OCI-LY3 (cell line): ENCODE data around the gene CDC45.

ENCODE experiments used
- H2AFZ ChIP-seq: fragments of 200-600, 300-600 bp; shearing (Covaris generic); 2 replicates; pipeline ENCODE4 v1.6.0; 2014; ENCODE audit warnings: antibody characterized with exemption, low read depth, low read length
- H3K27ac ChIP-seq: fragments of 200-600, 300-600 bp; sonication (generic); 2 replicates; pipeline ENCODE4 v1.5.1; 2014; ENCODE audit warnings: mild to moderate bottlenecking, low read length, moderate library complexity, mixed read lengths
- H3K27me3 ChIP-seq: fragments of 200-600, 300-600 bp; sonication (generic); 2 replicates; pipeline ENCODE4 v1.6.1; 2014; ENCODE audit warnings: low read depth, low read length, mixed read lengths
- H3K36me3 ChIP-seq: fragments of 200-600, 300-600 bp; sonication (generic); replicated peaks from 2 replicates; pipeline ENCODE3; 2014; ENCODE audit warnings: low read depth, low read length, mixed read lengths
- H3K4me1 ChIP-seq: fragments of 300-600, 200-600 bp; sonication (generic); 2 replicates; pipeline ENCODE4 v1.6.1; 2014; ENCODE audit warnings: low read length, mixed read lengths
- H3K4me2 ChIP-seq: fragments of 200-600, 300-600 bp; sonication (generic); 2 replicates; pipeline ENCODE4 v1.6.1; 2014; ENCODE audit warnings: low read length, mixed read lengths
- H3K4me3 ChIP-seq: fragments of 300-600, 200-600 bp; sonication (generic); 2 replicates; pipeline ENCODE4 v1.5.1; 2014; ENCODE audit warnings: antibody characterized with exemption, mild to moderate bottlenecking, low read length, moderate library complexity
- H3K79me2 ChIP-seq: fragments of 300-600, 200-600 bp; shearing (Covaris generic); 2 replicates; pipeline ENCODE4 v1.6.1; 2014; ENCODE audit warnings: mild to moderate bottlenecking, low read length, mixed read lengths
- H3K9ac ChIP-seq: fragments of 300-600, 200-600 bp; shearing (Covaris generic); 2 replicates; pipeline ENCODE4 v1.6.0; 2014; ENCODE audit warnings: mild to moderate bottlenecking, low read length, moderate library complexity
- H3K9me3 ChIP-seq: fragments of 200-600, 300-600 bp; shearing (Covaris generic); 2 replicates; pipeline ENCODE4 v1.6.1; 2014; ENCODE audit warnings: low read length, mixed read lengths; ENCODE audit not compliant: insufficient read depth
- H4K20me1 ChIP-seq: fragments of 200-600, 300-600 bp; sonication (generic); 2 replicates; pipeline ENCODE4 v1.6.1; 2016; ENCODE audit warnings: low read length, mixed read lengths; ENCODE audit not compliant: insufficient read depth
- EZH2phosphoT487 ChIP-seq: fragments of 200-600 bp; shearing (Covaris generic); IDR thresholded peaks from 2 replicates; pipeline ENCODE4 v1.6.1; 2018; ENCODE audit warnings: antibody characterized with exemption, mixed run types, low read depth
- TF ChIP-seq, protein P1 (sequence below): fragments of 200-600, 300-600 bp; sonication (generic); IDR thresholded peaks from 2 replicates; pipeline ENCODE4 v1.5.1; 2014; ENCODE audit warnings: antibody characterized with exemption, low read length, low read depth

The CDC45 gene

DNA sequence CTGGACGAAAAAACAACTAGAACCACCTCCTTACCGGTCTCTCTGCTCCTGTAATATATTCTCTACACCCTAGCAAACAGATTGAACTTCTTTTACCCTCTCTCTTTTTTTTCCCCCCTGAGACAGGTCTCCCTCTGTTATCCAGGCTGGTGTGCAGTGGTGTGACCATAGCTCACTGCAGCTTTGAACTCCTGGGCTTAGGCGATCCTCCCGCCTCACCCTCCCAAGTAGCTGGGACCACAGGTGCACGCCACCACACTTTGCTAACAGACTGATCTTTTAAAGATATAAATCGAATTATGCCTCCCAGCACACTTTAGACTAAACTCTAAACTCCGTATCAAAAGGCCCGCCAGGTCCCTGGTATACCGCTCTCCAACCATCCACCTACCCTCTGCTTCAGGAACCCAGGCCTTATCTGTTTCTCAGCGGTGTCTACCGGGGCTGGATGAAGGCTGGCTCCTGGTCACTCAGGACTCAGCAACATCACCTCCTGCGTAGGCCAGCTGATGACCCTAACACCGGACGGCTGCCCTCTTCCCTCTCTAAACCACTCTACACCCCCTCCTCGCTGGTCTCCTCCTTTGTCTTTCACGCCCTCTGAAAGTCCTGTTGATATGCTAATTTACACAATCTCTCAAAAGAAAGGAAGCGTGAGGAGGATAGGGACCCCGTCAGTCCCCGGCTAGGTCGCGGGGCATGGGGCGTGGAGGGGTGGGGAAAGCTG is 33.0 kb upstream of the CDC45 start:
- TF ChIP-seq, protein P1, sequence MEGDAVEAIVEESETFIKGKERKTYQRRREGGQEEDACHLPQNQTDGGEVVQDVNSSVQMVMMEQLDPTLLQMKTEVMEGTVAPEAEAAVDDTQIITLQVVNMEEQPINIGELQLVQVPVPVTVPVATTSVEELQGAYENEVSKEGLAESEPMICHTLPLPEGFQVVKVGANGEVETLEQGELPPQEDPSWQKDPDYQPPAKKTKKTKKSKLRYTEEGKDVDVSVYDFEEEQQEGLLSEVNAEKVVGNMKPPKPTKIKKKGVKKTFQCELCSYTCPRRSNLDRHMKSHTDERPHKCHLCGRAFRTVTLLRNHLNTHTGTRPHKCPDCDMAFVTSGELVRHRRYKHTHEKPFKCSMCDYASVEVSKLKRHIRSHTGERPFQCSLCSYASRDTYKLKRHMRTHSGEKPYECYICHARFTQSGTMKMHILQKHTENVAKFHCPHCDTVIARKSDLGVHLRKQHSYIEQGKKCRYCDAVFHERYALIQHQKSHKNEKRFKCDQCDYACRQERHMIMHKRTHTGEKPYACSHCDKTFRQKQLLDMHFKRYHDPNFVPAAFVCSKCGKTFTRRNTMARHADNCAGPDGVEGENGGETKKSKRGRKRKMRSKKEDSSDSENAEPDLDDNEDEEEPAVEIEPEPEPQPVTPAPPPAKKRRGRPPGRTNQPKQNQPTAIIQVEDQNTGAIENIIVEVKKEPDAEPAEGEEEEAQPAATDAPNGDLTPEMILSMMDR = no peak
- TF ChIP-seq EZH2phosphoT487 = no peak
- H3K4me2 ChIP-seq = peak overlapping the region; percentile 84
- no peaks in the 10 kb centered on the region for H3K9me3 ChIP-seq
- peaks cover 46% of the 10 kb centered on the region for H3K36me3 ChIP-seq
- no peaks in the 10 kb centered on the region for H3K27me3 ChIP-seq
- H3K9ac ChIP-seq = peak overlapping the region; percentile 89
- H3K4me1 ChIP-seq = peaks cover 22% of the 10 kb centered on the region
- 0 out of 2 replicates have a peak overlapping the region, but pooled peaks have one; percentile 56 for H2AFZ ChIP-seq
- peaks cover 21% of the 10 kb centered on the region; the same call in 1 of the 2 replicates for H4K20me1 ChIP-seq
- H3K27ac ChIP-seq = peak overlapping the region; percentile 47
- H3K4me3 ChIP-seq = peak overlapping the region; percentile 89
- H3K79me2 ChIP-seq = peaks cover 67% of the 10 kb centered on the region

DNA sequence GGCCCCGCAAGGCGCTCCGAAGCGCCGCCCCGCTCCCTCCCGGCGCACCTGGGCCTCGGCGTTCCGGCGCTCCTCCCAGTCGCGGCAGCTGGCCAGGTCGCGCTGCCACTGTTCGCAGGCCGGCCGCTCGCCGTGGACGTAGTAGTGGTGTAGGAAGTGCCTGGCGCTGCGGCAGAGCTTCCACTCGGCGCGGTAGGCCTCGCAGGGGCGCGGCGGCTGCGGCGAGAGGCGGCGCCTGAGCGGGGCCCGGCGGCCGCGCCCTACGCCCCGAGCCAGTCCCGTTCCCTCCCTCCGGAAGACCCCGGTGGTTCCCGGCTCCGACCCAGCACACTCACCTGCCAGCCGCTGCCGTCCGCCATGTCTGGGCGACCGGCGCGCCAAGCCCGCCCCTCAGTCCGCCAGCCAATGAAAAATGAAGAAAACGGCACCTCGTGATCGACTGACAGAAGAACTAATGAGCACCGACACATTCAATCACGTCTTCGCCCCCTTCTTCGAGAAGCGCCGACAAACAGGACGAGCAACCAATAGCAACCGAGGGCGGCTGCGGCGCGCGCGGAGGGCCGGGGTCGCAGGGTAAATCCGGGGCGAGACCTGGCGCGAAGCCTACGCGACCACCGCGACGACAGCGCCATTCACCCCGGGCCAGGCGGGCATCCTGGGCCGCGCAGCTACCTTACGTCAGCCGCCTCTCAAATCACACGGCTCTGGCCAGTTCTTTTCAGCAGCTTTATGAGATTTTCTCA is 32.2 kb upstream of the CDC45 start, which contains the start of gene C22orf39:
Gene C22orf39 (minus strand): TSS at position 382 of the 746 bp plus-strand sequence. CDS start 23 bp downstream, at position 359.
- Histone ChIP-seq H3K4me2 (peak within 1 kb of the TSS; percentile 94), H3K9me3 (no peaks in the 10 kb centered on the region), H3K27me3 (no peaks in the 10 kb centered on the region), H2AFZ (peak within 1 kb of the TSS; percentile 92), H3K27ac (peak within 1 kb of the TSS; percentile 63), H3K4me3 (peak within 1 kb of the TSS; percentile 89), H4K20me1 (peaks cover 14% of the 10 kb centered on the region; the same call in 1 of the 2 replicates), H3K79me2 (peaks cover 60% of the 10 kb centered on the region), H3K4me1 (peaks cover 22% of the 10 kb centered on the region), H3K36me3 (peaks cover 43% of the 10 kb centered on the region), H3K9ac (peak within 1 kb of the TSS; percentile 89)
- TF ChIP-seq, protein P1 = no peak
- TF ChIP-seq EZH2phosphoT487 = no peak

DNA sequence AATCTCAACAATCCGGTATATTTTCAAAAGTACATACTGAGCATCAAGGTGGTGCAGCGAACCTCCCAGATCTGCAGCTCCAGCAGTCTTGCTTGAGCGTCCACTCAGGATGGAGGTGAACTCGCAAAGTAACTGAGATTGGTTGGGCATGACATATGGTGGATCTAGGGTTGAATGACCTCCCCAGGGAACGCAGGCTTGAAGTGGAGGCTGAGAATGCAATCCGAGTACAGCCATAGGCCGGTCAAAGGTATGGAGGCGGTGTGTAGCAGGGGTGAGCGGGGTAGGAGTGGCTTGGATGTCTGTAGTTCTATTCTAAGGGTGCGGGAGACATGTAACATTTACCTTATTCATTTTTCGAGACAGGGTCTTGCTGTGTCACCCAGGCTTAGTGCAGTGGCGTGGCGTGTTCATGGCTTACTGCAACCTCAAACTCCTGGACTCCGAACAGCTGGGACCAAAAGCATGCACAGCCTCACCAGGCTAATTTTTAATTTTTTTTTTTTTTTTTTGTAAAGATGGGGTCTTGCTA is 31.6 kb upstream of the CDC45 start:
- H3K4me1 ChIP-seq = peaks cover 22% of the 10 kb centered on the region
- H3K4me3 ChIP-seq = peak overlapping the region; percentile 89
- peaks cover 14% of the 10 kb centered on the region; the same call in 1 of the 2 replicates for H4K20me1 ChIP-seq
- H3K79me2 ChIP-seq = peaks cover 55% of the 10 kb centered on the region
- H3K9ac ChIP-seq = peak overlapping the region; percentile 89
- no peaks in the 10 kb centered on the region for H3K9me3 ChIP-seq
- no peaks in the 10 kb centered on the region for H3K27me3 ChIP-seq
- TF ChIP-seq, protein P1 = no peak
- no peak for TF ChIP-seq EZH2phosphoT487
- peak overlapping the region; percentile 94 for H3K4me2 ChIP-seq
- peaks cover 43% of the 10 kb centered on the region for H3K36me3 ChIP-seq
- peak overlapping the region; percentile 92 for H2AFZ ChIP-seq
- H3K27ac ChIP-seq = peak overlapping the region; percentile 63
